Measurements from ENCODE around the gene HTR6. TPM values are rescaled to one million over a fixed set of nuclear protein-coding genes. Genes with fewer than 3 reads are reported as not detected.
"Not testable (repeated sequence)": the region's sequence is repeated elsewhere in the genome, so short reads cannot be mapped to it uniquely, and the experiment has no call there.

HTR6 gene
- total RNA-seq, 1 donor from 2014 or later, result 0.11 TPM

DNA sequence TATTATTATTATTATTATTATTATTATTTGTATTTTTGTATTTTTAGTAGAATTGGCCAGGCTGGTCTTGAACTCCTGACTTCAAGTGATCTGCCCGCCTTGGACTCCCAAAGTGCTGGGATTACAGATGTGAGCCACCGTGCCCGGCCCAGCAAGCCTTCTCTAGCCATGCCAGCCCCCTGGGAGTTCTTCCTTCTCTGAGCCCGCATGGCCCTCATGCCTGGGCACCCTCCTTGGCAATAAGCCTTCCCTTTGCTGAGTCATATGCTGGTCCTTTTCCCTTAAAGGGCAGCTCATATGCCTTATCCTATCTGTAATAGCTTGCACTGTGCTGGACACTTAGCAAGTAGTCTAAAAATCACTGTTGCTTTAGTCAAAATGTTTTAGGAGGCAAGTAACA is 29.0 kb upstream of the HTR6 start:
- H3K4me1 ChIP-seq (ENCODE audit: insufficient read depth, low read length), result peaks cover 8% of the 10 kb centered on the region
- no peaks in the 10 kb centered on the region for H3K36me3 Mint-ChIP-seq (ENCODE audit: low read depth, unreplicated experiment)
- H3K4me1 Mint-ChIP-seq (ENCODE audit: low read depth, unreplicated experiment), result peaks cover 7% of the 10 kb centered on the region
- no peaks in the 10 kb centered on the region for H3K9me3 ChIP-seq (ENCODE audit: insufficient read depth, low read depth, low read length)
- H3K27ac Mint-ChIP-seq (ENCODE audit: unreplicated experiment), result no peak overlapping the region
- no peaks in the 10 kb centered on the region for H4K20me1 ChIP-seq (ENCODE audit: insufficient read depth, low read length)
- H3K27me3 Mint-ChIP-seq (ENCODE audit: low read depth, unreplicated experiment), result peaks cover 2% of the 10 kb centered on the region
- H3K4me3 ChIP-seq (ENCODE audit: insufficient read depth, low read depth, low read length), result no peak overlapping the region
- no peak for FAIRE-seq
- no peaks in the 10 kb centered on the region for H3K9me3 Mint-ChIP-seq (ENCODE audit: unreplicated experiment)
- no peak overlapping the region for H2AFZ ChIP-seq (ENCODE audit: low read depth, low read length)
- H3K27ac ChIP-seq (ENCODE audit: low read depth, low read length), result no peak overlapping the region
- H3K27me3 ChIP-seq (ENCODE audit: insufficient read depth, low read length), result no peaks in the 10 kb centered on the region
- no peak overlapping the region for H3K9ac ChIP-seq (ENCODE audit: low read length)
- no peak overlapping the region for H3K4me3 Mint-ChIP-seq (ENCODE audit: unreplicated experiment)
- no peak for DNase-seq (ENCODE audit: low read depth)
- H3K79me2 ChIP-seq (ENCODE audit: insufficient read depth, low read length), result no peaks in the 10 kb centered on the region
- no peak overlapping the region for H3K4me2 ChIP-seq (ENCODE audit: low read length)
- no peaks in the 10 kb centered on the region for H3K36me3 ChIP-seq (ENCODE audit: insufficient read depth, low read length)
- TF ChIP-seq, protein P1, sequence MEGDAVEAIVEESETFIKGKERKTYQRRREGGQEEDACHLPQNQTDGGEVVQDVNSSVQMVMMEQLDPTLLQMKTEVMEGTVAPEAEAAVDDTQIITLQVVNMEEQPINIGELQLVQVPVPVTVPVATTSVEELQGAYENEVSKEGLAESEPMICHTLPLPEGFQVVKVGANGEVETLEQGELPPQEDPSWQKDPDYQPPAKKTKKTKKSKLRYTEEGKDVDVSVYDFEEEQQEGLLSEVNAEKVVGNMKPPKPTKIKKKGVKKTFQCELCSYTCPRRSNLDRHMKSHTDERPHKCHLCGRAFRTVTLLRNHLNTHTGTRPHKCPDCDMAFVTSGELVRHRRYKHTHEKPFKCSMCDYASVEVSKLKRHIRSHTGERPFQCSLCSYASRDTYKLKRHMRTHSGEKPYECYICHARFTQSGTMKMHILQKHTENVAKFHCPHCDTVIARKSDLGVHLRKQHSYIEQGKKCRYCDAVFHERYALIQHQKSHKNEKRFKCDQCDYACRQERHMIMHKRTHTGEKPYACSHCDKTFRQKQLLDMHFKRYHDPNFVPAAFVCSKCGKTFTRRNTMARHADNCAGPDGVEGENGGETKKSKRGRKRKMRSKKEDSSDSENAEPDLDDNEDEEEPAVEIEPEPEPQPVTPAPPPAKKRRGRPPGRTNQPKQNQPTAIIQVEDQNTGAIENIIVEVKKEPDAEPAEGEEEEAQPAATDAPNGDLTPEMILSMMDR (IDR thresholded peaks at IDR 0.05; ENCODE audit: insufficient read depth, low read depth, low read length), result no peak
- TF ChIP-seq EZH2 (IDR thresholded peaks at IDR 0.05; ENCODE audit: insufficient read depth, low read length), result no peak

- no peak overlapping the region for H3K9ac ChIP-seq (ENCODE audit: low read length)
- no peak overlapping the region for H3K4me3 ChIP-seq (ENCODE audit: insufficient read depth, low read depth, low read length)
- peaks cover 12% of the 10 kb centered on the region for H3K4me1 ChIP-seq (ENCODE audit: insufficient read depth, low read length)
- FAIRE-seq (no peak), DNase-seq (ENCODE audit: low read depth) (no peak)
- H2AFZ ChIP-seq (ENCODE audit: low read depth, low read length), result no peak overlapping the region
- no peak overlapping the region for H3K27ac ChIP-seq (ENCODE audit: low read depth, low read length)
- H3K79me2 ChIP-seq (ENCODE audit: insufficient read depth, low read length), result no peaks in the 10 kb centered on the region
- no peaks in the 10 kb centered on the region for H3K9me3 ChIP-seq (ENCODE audit: insufficient read depth, low read depth, low read length)
- no peak overlapping the region for H3K27ac Mint-ChIP-seq (ENCODE audit: unreplicated experiment)
- H3K27me3 ChIP-seq (ENCODE audit: insufficient read depth, low read length), result no peaks in the 10 kb centered on the region
- no peaks in the 10 kb centered on the region for H3K9me3 Mint-ChIP-seq (ENCODE audit: unreplicated experiment)
- TF ChIP-seq EZH2 (IDR thresholded peaks at IDR 0.05; ENCODE audit: insufficient read depth, low read length), result no peak
- TF ChIP-seq, protein P1 (IDR thresholded peaks at IDR 0.05; ENCODE audit: insufficient read depth, low read depth, low read length), result no peak
- peaks cover 11% of the 10 kb centered on the region for H3K4me1 Mint-ChIP-seq (ENCODE audit: low read depth, unreplicated experiment)
- no peak overlapping the region for H3K4me2 ChIP-seq (ENCODE audit: low read length)
- no peak overlapping the region for H3K4me3 Mint-ChIP-seq (ENCODE audit: unreplicated experiment)
- peaks cover 5% of the 10 kb centered on the region for H3K27me3 Mint-ChIP-seq (ENCODE audit: low read depth, unreplicated experiment)
- no peaks in the 10 kb centered on the region for H3K36me3 Mint-ChIP-seq (ENCODE audit: low read depth, unreplicated experiment)
- H4K20me1 ChIP-seq (ENCODE audit: insufficient read depth, low read length), result no peaks in the 10 kb centered on the region
- no peaks in the 10 kb centered on the region for H3K36me3 ChIP-seq (ENCODE audit: insufficient read depth, low read length)
Observed at GRCh38 chr1:19636065-19636464, 28.6 kb upstream of the HTR6 start.

GRCh38 chr1:19636749-19637148 is 27.9 kb upstream of the HTR6 start:
- not testable (repeated sequence) for FAIRE-seq; H3K9me3 ChIP-seq (ENCODE audit: insufficient read depth, low read depth, low read length); H3K9ac ChIP-seq (ENCODE audit: low read length); H3K27me3 ChIP-seq (ENCODE audit: insufficient read depth, low read length); H3K4me2 ChIP-seq (ENCODE audit: low read length); H3K27ac ChIP-seq (ENCODE audit: low read depth, low read length); H3K4me3 ChIP-seq (ENCODE audit: insufficient read depth, low read depth, low read length); H3K27me3 Mint-ChIP-seq (ENCODE audit: low read depth, unreplicated experiment); H3K27ac Mint-ChIP-seq (ENCODE audit: unreplicated experiment); H3K9me3 Mint-ChIP-seq (ENCODE audit: unreplicated experiment); DNase-seq (ENCODE audit: low read depth); H3K36me3 ChIP-seq (ENCODE audit: insufficient read depth, low read length); H3K36me3 Mint-ChIP-seq (ENCODE audit: low read depth, unreplicated experiment); H3K79me2 ChIP-seq (ENCODE audit: insufficient read depth, low read length); H4K20me1 ChIP-seq (ENCODE audit: insufficient read depth, low read length); H2AFZ ChIP-seq (ENCODE audit: low read depth, low read length)
- Mint-ChIP-seq H3K4me3 (ENCODE audit: unreplicated experiment) (peak overlapping the region; percentile 40), H3K4me1 (ENCODE audit: low read depth, unreplicated experiment) (peaks cover 11% of the 10 kb centered on the region)
- H3K4me1 ChIP-seq (ENCODE audit: insufficient read depth, low read length), result peaks cover 16% of the 10 kb centered on the region

Measured in astrocyte (in vitro differentiated cells and primary cell).